Measurements from ENCODE around the gene ZKSCAN5. TPM values are rescaled to one million over a fixed set of nuclear protein-coding genes. Genes with fewer than 3 reads are reported as not detected.
A peak's percentile ranks its signal among the peaks of the same experiment; 100 is the strongest.
"Not testable (repeated sequence)": the region's sequence is repeated elsewhere in the genome, so short reads cannot be mapped to it uniquely, and the experiment has no call there.

Gene ZKSCAN5
- total and polyA plus RNA-seq, 2 donors (not counting 1 experiment from before 2014, with no cell fraction given): 9.6 to 17.5 TPM

DNA sequence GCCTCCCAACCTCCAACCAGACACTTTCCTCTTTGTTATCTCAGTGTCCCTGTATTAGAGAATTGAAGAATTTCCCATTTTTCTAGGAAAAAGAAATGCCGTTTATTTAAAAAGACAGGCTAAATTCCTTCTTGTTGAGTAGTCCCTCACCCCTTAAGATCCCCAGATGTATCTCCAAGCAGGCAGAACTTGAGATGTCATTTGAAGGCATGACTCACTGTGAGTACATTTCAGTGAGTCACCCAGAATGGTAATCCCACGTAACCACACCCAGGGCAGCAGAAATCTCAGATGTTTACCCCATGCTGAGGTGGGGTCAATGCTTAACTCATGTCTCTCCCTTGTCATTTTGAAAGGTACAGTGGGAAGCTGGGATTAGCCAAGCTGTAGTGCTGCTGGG, 58.4 kb downstream of the ZKSCAN5 start:
- no peak overlapping the region for H3K9ac ChIP-seq (ENCODE audit: insufficient read depth, low read length)
- H3K27me3 ChIP-seq (ENCODE audit: control insufficient read depth, insufficient read depth, low read length): no peaks in the 10 kb centered on the region
- peak; percentile 98 to 100 for DNase-seq (ENCODE audit: low read depth in 2 of 2)
- H3K4me3 ChIP-seq (replicated peaks in 1 of 4; ENCODE audit: control extremely low read depth in 1 of 4, insufficient read depth in 1 of 4, low read depth in 3 of 4, low read length in 4 of 4): peak overlapping the region in 2 of 4 experiments; percentile 15 to 17
- no peak overlapping the region for H3K4me2 ChIP-seq (ENCODE audit: extremely low read depth, insufficient read depth, low read length)
- H2AFZ ChIP-seq (ENCODE audit: low read length): no peak overlapping the region
- H3K36me3 ChIP-seq (ENCODE audit: control insufficient read depth, insufficient read depth, low read length): peaks cover 27% of the 10 kb centered on the region
- peaks cover 67% of the 10 kb centered on the region for H3K79me2 ChIP-seq (ENCODE audit: control insufficient read depth, insufficient read depth, low read length)
- H4K20me1 ChIP-seq (ENCODE audit: control insufficient read depth, extremely low read depth, insufficient read depth, low read length): no peaks in the 10 kb centered on the region
- TF ChIP-seq, protein P1, sequence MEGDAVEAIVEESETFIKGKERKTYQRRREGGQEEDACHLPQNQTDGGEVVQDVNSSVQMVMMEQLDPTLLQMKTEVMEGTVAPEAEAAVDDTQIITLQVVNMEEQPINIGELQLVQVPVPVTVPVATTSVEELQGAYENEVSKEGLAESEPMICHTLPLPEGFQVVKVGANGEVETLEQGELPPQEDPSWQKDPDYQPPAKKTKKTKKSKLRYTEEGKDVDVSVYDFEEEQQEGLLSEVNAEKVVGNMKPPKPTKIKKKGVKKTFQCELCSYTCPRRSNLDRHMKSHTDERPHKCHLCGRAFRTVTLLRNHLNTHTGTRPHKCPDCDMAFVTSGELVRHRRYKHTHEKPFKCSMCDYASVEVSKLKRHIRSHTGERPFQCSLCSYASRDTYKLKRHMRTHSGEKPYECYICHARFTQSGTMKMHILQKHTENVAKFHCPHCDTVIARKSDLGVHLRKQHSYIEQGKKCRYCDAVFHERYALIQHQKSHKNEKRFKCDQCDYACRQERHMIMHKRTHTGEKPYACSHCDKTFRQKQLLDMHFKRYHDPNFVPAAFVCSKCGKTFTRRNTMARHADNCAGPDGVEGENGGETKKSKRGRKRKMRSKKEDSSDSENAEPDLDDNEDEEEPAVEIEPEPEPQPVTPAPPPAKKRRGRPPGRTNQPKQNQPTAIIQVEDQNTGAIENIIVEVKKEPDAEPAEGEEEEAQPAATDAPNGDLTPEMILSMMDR (conservative IDR thresholded peaks at IDR 0.05 in 1 of 2, IDR thresholded peaks at IDR 0.05 in 1 of 2; ENCODE audit: low read depth in 1 of 2, low read length in 2 of 2): no peak
- TF ChIP-seq EZH2 (IDR thresholded peaks at IDR 0.05; ENCODE audit: low read length, missing control alignments): no peak
- peaks cover 27% of the 10 kb centered on the region for H3K4me1 ChIP-seq (ENCODE audit: control insufficient read depth, extremely low read depth, insufficient read depth, low read length)
- peak overlapping the region; percentile 93 for H3K27ac ChIP-seq (ENCODE audit: insufficient read depth, low read length)
- H3K9me3 ChIP-seq (ENCODE audit: control insufficient read depth, insufficient read depth, low read depth, low read length): no peaks in the 10 kb centered on the region

DNA sequence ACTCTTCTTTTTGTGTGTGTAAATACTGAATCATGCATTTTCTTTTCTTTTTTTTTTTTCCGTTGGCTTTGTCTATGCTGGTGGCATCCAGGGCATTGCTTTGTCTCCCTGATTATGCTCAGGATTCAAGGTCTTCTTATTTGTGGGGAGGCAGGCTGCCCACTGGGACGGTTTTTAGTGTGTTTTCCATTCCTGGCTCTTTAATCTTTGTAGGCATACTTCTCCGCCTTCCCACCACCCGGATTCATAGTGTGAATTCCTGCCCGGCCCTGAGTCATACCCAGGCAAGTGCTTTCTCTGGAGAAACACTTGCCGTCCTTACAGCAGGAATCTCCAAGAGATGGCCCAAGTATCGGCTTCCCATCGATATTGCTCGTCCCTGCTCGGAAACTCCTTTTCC, 59.2 kb downstream of the ZKSCAN5 start:
- Histone ChIP-seq H3K4me2 (ENCODE audit: extremely low read depth, insufficient read depth, low read length) (no peak overlapping the region), H2AFZ (ENCODE audit: low read length) (no peak overlapping the region), H3K36me3 (ENCODE audit: control insufficient read depth, insufficient read depth, low read length) (peaks cover 27% of the 10 kb centered on the region), H3K27me3 (ENCODE audit: control insufficient read depth, insufficient read depth, low read length) (no peaks in the 10 kb centered on the region), H3K9ac (ENCODE audit: insufficient read depth, low read length) (no peak overlapping the region), H3K9me3 (ENCODE audit: control insufficient read depth, insufficient read depth, low read depth, low read length) (no peaks in the 10 kb centered on the region), H3K4me1 (ENCODE audit: control insufficient read depth, extremely low read depth, insufficient read depth, low read length) (peaks cover 27% of the 10 kb centered on the region), H4K20me1 (ENCODE audit: control insufficient read depth, extremely low read depth, insufficient read depth, low read length) (no peaks in the 10 kb centered on the region), H3K79me2 (ENCODE audit: control insufficient read depth, insufficient read depth, low read length) (peaks cover 63% of the 10 kb centered on the region), H3K4me3 (replicated peaks in 1 of 4; ENCODE audit: control extremely low read depth in 1 of 4, insufficient read depth in 1 of 4, low read depth in 3 of 4, low read length in 4 of 4) (no peak overlapping the region), H3K27ac (ENCODE audit: insufficient read depth, low read length) (peak overlapping the region; percentile 93)
- peak; percentile 66 to 89 for DNase-seq (ENCODE audit: low read depth in 2 of 2)
- TF ChIP-seq, protein P1 (conservative IDR thresholded peaks at IDR 0.05 in 1 of 2, IDR thresholded peaks at IDR 0.05 in 1 of 2; ENCODE audit: low read depth in 1 of 2, low read length in 2 of 2): no peak
- no peak for TF ChIP-seq EZH2 (IDR thresholded peaks at IDR 0.05; ENCODE audit: low read length, missing control alignments)

DNA sequence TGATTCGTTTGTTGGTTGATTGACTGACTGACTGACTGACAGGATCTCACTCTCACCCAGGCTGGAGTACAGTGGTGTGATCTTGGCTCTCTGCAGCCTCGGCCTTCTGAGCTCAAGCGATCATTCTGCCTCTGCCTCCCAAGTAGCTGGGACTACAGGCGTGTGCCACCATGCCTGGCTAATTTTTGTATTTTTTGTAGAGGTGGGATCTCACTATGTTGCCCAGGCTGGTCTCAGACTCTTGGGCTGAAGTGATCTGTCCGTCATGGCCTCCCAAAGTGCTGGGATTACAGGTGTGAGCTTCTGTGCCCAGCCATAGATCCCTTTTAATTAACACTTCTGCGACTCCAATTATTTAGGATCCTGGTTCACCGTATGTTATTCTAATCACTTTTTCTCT, 64.3 kb downstream of the ZKSCAN5 start:
- not testable (repeated sequence) for DNase-seq (ENCODE audit: low read depth in 2 of 2); H2AFZ ChIP-seq (ENCODE audit: low read length); H3K27me3 ChIP-seq (ENCODE audit: control insufficient read depth, insufficient read depth, low read length); H3K27ac ChIP-seq (ENCODE audit: insufficient read depth, low read length); H3K9me3 ChIP-seq (ENCODE audit: control insufficient read depth, insufficient read depth, low read depth, low read length); H3K4me2 ChIP-seq (ENCODE audit: extremely low read depth, insufficient read depth, low read length); H3K9ac ChIP-seq (ENCODE audit: insufficient read depth, low read length); H3K4me1 ChIP-seq (ENCODE audit: control insufficient read depth, extremely low read depth, insufficient read depth, low read length); H3K4me3 ChIP-seq (replicated peaks in 1 of 4; ENCODE audit: control extremely low read depth in 1 of 4, insufficient read depth in 1 of 4, low read depth in 3 of 4, low read length in 4 of 4); H4K20me1 ChIP-seq (ENCODE audit: control insufficient read depth, extremely low read depth, insufficient read depth, low read length)
- H3K79me2 ChIP-seq (ENCODE audit: control insufficient read depth, insufficient read depth, low read length): peaks cover 30% of the 10 kb centered on the region
- H3K36me3 ChIP-seq (ENCODE audit: control insufficient read depth, insufficient read depth, low read length): peaks cover 25% of the 10 kb centered on the region
